SK-N-SH (cell line): Measurements from ENCODE around the gene TIMM22. TPM values are rescaled to one million over a fixed set of nuclear protein-coding genes. Genes with fewer than 3 reads are reported as not detected.

Experiments
- CTCF ChIA-PET: fragments of 300-600, 350-600 bp; formaldehyde crosslinking; extraction: SDS; loops from one replicate; lab custom pipeline; 2021; lab: Yijun Ruan, JAX
- POLR2A ChIA-PET: fragments of 350-600 bp; sonication (Branson Sonifier 250); formaldehyde crosslinking; extraction: SDS; loops from one replicate; lab custom pipeline; 2020; ENCODE audit warnings: antibody characterized with exemption, inconsistent platforms; lab: Yijun Ruan, JAX
- DNase-seq: peaks from one replicate; pipeline ENCODE4 v3.0.0; 2012
- H2AFZ ChIP-seq: fragments of 200-600 bp; sonication (generic); 2 replicates; pipeline ENCODE4 v1.8.1; 2016; ENCODE audit warnings: antibody characterized with exemption, mild to moderate bottlenecking, low read depth
- H3F3A ChIP-seq: fragments of 200-600 bp; sonication (generic); replicated peaks from 2 replicates; pipeline ENCODE3; 2016; ENCODE audit warnings: antibody characterized with exemption, mild to moderate bottlenecking; ENCODE audit not compliant: insufficient read depth
- H3K27ac ChIP-seq, 2 experiments: fragments of 200-500 bp in 1 of 2; fragments of 200-600 bp in 1 of 2; sonication (Bioruptor generic) in 1 of 2; sonication (generic), shearing (Covaris generic) in 1 of 2; 2 replicates each; pipeline versions ENCODE4 v1.5.1 to v1.6.1; 2014 to 2016; ENCODE audit warnings: low read depth in 2 of 2, inconsistent platforms in 1 of 2, low read length in 1 of 2, mild to moderate bottlenecking in 1 of 2, mixed read lengths in 1 of 2
- H3K27me3 ChIP-seq: fragments of 200-600 bp; sonication (generic), shearing (Covaris generic); 2 replicates; pipeline ENCODE4 v1.6.1; 2016; ENCODE audit warnings: mixed run types; ENCODE audit not compliant: insufficient read depth
- H3K36me3 ChIP-seq, 2 experiments: fragments of 200-500 bp in 1 of 2; fragments of 200-600 bp in 1 of 2; sonication (Bioruptor generic) in 1 of 2; sonication (generic) in 1 of 2; replicated peaks in 1 of 2; 2 replicates each; pipeline versions ENCODE3 to v1.5.1; 2014 to 2016; ENCODE audit warnings: low read length in 1 of 2, mild to moderate bottlenecking in 1 of 2; ENCODE audit not compliant: insufficient read depth in 2 of 2, control insufficient read depth in 1 of 2
- H3K4me1 ChIP-seq, 2 experiments: fragments of 200-500 bp in 1 of 2; fragments of 200-600 bp in 1 of 2; sonication (Bioruptor generic) in 1 of 2; sonication (generic), shearing (Covaris generic) in 1 of 2; 2 replicates each; pipeline versions ENCODE4 v1.5.1 to v1.6.1; 2014 to 2016; ENCODE audit warnings: low read depth in 1 of 2, low read length in 1 of 2, mixed run types in 1 of 2; ENCODE audit not compliant: insufficient read depth in 2 of 2, control insufficient read depth in 1 of 2
- H3K4me2 ChIP-seq: fragments of 200-600 bp; sonication (generic), shearing (Covaris generic); 2 replicates; pipeline ENCODE4 v1.6.1; 2017; ENCODE audit warnings: mixed run types
- H3K4me3 ChIP-seq, 2 experiments: fragments of 200-500 bp in 1 of 2; fragments of 200-600 bp in 1 of 2; sonication (Bioruptor generic) in 1 of 2; sonication (generic), shearing (Covaris generic) in 1 of 2; 2 replicates each; pipeline versions ENCODE4 v1.5.1 to v1.8.1; 2014 to 2016; ENCODE audit warnings: low read depth in 2 of 2, inconsistent platforms in 1 of 2, low read length in 1 of 2, mild to moderate bottlenecking in 1 of 2, mixed read lengths in 1 of 2, moderate library complexity in 1 of 2
- H3K79me2 ChIP-seq: fragments of 200-600 bp; sonication (generic); 2 replicates; pipeline ENCODE4 v1.8.1; 2017; ENCODE audit warnings: mild to moderate bottlenecking; ENCODE audit not compliant: insufficient read depth
- H3K9ac ChIP-seq: fragments of 200-600 bp; sonication (generic); 2 replicates; pipeline ENCODE4 v1.6.1; 2017; ENCODE audit warnings: mixed run types
- H3K9me2 ChIP-seq: fragments of 200-600 bp; sonication (generic); 2 replicates; pipeline ENCODE4 v1.6.1; 2017; ENCODE audit warnings: mixed run types
- H3K9me3 ChIP-seq: fragments of 200-600 bp; sonication (generic); 2 replicates; pipeline ENCODE4 v1.6.1; 2017; ENCODE audit warnings: mixed run types, mild to moderate bottlenecking, moderate library complexity
- H4K20me1 ChIP-seq: fragments of 200-600 bp; sonication (generic); 2 replicates; pipeline ENCODE4 v1.6.1; 2017; ENCODE audit warnings: mild to moderate bottlenecking, mixed run types; ENCODE audit not compliant: insufficient read depth
- ELF1 ChIP-seq: IDR thresholded peaks from 2 replicates; pipeline ENCODE4 v1.4.0; 2012
- FOXJ3 ChIP-seq: sonication (generic); formaldehyde crosslinking; IDR thresholded peaks from 2 replicates; pipeline ENCODE4 v1.5.1; 2020; ENCODE audit warnings: mild to moderate bottlenecking, missing genetic modification reagents
- FOXM1 ChIP-seq: IDR thresholded peaks from 2 replicates; pipeline ENCODE4 v1.4.0; 2012; ENCODE audit warnings: low read depth, mild to moderate bottlenecking
- MEF2A ChIP-seq: IDR thresholded peaks from 2 replicates; pipeline ENCODE4 v1.4.0; 2012; ENCODE audit warnings: low read depth, borderline replicate concordance
- NFIC ChIP-seq: IDR thresholded peaks from 2 replicates; pipeline ENCODE4 v1.4.0; 2012; ENCODE audit warnings: borderline replicate concordance
- NRF1 ChIP-seq: IDR thresholded peaks from 2 replicates; pipeline ENCODE4 v1.6.1; 2012; ENCODE audit warnings: low read depth, mild to moderate bottlenecking, low read length
- POLR2AphosphoS5 ChIP-seq: IDR thresholded peaks from 2 replicates; pipeline ENCODE4 v1.6.1; 2012; ENCODE audit warnings: low read depth, low read length
- RFX5 ChIP-seq: IDR thresholded peaks from 2 replicates; pipeline ENCODE4 v1.6.1; 2012; ENCODE audit warnings: mild to moderate bottlenecking, improper control_type of control experiment, low read length
- SIN3A ChIP-seq: IDR thresholded peaks from 2 replicates; pipeline ENCODE4 v1.6.1; 2012; ENCODE audit warnings: low read depth, mild to moderate bottlenecking, low read length, moderate library complexity, borderline replicate concordance
- TCF12 ChIP-seq: IDR thresholded peaks from 2 replicates; pipeline ENCODE4 v1.4.0; 2012
- WGBS: methylation state at CpG from one replicate; pipeline ENCODE4 v1.1.6; 2017; ENCODE audit warnings: low lambda C conversion rate; 5-methylcytosine and 5-hydroxymethylcytosine counted together
- polyA plus RNA-seq, 3 experiments: library from polyadenylated mRNA; depleted of rRNA; stranded (reverse); fragments of >200 nt; gene quantifications; 2 replicates each; pipeline ENCODE4 v1.2.3, GENCODE V29; 2012
- TF ChIP-seq, protein P1 (sequence below): IDR thresholded peaks from 2 replicates; pipeline ENCODE4 v1.4.0; 2012; ENCODE audit warnings: low read depth, borderline replicate concordance
- TF ChIP-seq, protein P2 (sequence below): IDR thresholded peaks from 2 replicates; pipeline ENCODE4 v1.4.0; 2012; ENCODE audit warnings: low read depth, borderline replicate concordance
- TF ChIP-seq, protein P3 (sequence below): fragments of 150-350 bp; IDR thresholded peaks from 2 replicates; pipeline ENCODE4 v1.6.1; 2016; ENCODE audit warnings: mild to moderate bottlenecking, low read depth, low read length

The TIMM22 gene
- polyA plus RNA-seq, 1 of the 3 experiments (the other 2 are of a cell fraction) = 9.9 TPM

DNA sequence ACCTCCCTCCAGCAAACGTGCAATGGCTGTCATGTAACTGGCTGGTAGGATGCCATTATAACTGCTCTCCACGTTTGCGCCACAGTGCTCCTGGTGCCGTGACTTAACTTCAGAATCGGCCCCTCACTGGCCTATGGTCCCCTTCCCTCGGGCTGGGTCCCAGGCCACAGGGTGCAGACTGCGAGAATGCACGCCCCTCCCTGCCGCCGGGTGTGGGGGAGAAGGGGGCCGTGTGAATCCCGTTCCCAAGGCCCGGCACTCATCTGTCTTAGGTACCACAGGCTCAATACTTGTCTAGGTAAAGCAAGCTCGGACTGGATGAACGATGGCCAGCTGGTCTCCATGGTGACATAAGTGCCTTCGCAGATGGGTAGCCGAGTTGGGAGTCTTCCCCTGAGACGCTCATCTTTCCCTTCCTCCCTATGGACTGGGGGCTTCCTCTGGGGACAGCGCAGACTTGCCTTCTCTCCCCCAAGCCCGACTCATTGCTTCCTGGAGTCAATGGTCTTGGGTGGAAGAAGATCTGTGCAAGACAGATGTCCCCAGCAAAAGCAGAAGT lies 37.8 kb downstream of the TIMM22 start:
- Histone ChIP-seq H3K9me3 (no peaks in the 10 kb centered on the region), H3K4me1 (peaks cover 0 to 22% of the 10 kb centered on the region in 2 experiments; a peak in 1 of 4 replicates), H3K27me3 (no peaks in the 10 kb centered on the region), H3F3A (peaks cover 6% of the 10 kb centered on the region), H3K9ac (no peak overlapping the region), H3K79me2 (no peaks in the 10 kb centered on the region), H3K4me2 (no peak overlapping the region)
- DNase-seq = no peak
- POLR2A ChIA-PET = no interaction called here
- TF ChIP-seq, protein P1, sequence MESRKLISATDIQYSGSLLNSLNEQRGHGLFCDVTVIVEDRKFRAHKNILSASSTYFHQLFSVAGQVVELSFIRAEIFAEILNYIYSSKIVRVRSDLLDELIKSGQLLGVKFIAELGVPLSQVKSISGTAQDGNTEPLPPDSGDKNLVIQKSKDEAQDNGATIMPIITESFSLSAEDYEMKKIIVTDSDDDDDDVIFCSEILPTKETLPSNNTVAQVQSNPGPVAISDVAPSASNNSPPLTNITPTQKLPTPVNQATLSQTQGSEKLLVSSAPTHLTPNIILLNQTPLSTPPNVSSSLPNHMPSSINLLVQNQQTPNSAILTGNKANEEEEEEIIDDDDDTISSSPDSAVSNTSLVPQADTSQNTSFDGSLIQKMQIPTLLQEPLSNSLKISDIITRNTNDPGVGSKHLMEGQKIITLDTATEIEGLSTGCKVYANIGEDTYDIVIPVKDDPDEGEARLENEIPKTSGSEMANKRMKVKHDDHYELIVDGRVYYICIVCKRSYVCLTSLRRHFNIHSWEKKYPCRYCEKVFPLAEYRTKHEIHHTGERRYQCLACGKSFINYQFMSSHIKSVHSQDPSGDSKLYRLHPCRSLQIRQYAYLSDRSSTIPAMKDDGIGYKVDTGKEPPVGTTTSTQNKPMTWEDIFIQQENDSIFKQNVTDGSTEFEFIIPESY = no peak
- TF ChIP-seq FOXJ3 (no peak), TCF12 (no peak), NFIC (no peak)
- TF ChIP-seq, all 33 proteins: peak for 0
- Histone ChIP-seq H3K27ac (no peak overlapping the region), H3K4me3 (no peak overlapping the region), H4K20me1 (peaks cover 55% of the 10 kb centered on the region), H3K36me3 (peaks cover 0 to 11% of the 10 kb centered on the region in 2 experiments), H3K9me2 (no peaks in the 10 kb centered on the region), H2AFZ (no peak overlapping the region)
- 97% methylated on average over 6 of the region's 20 CpGs for WGBS
- CTCF ChIA-PET = interaction anchor here (3.2 kb wide), 1 partner anchor 21 kb away, joined by 13 read pairs; no protein-coding TSS in a partner anchor

DNA sequence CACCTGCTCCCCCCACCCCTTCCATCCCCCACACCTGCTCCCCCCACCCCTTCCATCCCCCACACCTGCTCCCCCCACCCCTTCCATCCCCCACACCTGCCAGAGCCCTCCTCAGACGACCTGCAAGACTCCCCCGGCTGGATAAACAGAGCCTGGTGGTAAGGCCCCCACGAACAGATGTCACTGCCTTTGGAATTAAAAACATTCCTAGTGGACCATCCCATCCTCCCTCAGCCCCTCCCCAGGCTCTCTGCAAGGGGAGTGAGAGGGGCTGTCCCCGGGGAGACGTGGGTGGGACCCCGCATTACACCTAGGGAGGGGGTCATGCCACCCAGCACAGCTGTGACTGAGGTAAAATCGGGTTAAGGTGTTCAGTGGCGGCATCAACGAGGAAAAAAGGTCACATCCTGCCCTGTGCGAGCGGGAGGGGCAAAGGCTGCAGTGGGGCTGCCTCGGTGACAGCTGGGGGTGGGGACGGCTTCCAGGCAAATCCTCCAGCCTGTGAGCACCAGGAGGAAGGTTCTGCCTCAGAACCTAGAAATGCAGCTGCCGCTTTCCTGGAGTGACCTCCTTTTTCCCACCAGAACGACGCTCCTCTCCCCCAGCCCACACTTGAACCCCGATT lies 38.7 kb downstream of the TIMM22 start:
- Histone ChIP-seq H4K20me1 (peaks cover 54% of the 10 kb centered on the region), H2AFZ (no peak overlapping the region), H3K27me3 (no peaks in the 10 kb centered on the region), H3F3A (peaks cover 3% of the 10 kb centered on the region), H3K4me2 (no peak overlapping the region), H3K4me3 (no peak overlapping the region), H3K36me3 (peaks cover 0 to 13% of the 10 kb centered on the region in 2 experiments), H3K9me3 (no peaks in the 10 kb centered on the region), H3K9ac (no peak overlapping the region), H3K79me2 (no peaks in the 10 kb centered on the region), H3K9me2 (no peaks in the 10 kb centered on the region), H3K27ac (no peak overlapping the region; a peak in 1 of 4 replicates), H3K4me1 (peaks cover 0 to 19% of the 10 kb centered on the region in 2 experiments; a peak in 1 of 4 replicates)
- peak; percentile 52 for DNase-seq
- ChIA-PET POLR2A (no interaction called here), CTCF (interaction anchor here (1.2 to 3.2 kb wide), 2 partner anchors 20 to 55 kb away, joined by 3 to 13 read pairs; no protein-coding TSS in a partner anchor)
- 50% methylated on average over 13 of the region's 17 CpGs for WGBS
- TF ChIP-seq MEF2A (no peak), NRF1 (no peak), NFIC (no peak)

DNA sequence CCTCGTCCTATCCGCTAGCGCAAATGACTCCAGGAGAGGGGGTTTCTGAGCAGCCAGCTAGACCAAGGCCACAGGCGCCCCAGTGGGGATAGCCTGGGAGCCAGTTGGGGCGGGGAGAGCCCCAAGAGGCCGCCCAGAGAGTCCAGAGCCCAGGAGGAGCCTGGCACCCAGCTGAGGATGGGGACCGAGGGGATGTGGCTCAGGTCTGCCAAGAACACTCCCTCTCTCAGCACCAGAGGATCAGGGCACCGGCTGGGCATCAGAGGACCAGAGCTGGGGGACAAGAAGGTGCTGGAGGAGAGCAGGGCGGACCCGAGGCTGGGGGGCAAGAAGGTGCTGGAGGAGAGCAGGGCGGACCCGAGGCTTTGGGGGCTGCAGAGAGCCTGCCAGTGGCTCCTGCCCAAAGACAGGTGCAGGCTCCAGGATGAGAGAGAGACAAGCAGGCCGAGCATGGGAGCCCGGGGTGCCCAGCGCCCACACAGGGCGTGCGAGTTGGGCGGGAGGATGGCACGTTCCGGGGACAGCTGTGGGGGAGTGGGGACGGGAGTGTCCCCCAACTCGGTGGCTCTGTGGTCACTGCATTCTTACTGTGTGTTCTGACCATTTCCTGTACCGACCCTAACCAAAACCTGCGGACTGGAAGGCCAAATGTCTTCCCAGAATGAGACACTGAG lies 39.4 kb downstream of the TIMM22 start:
- Histone ChIP-seq H3K4me2 (no peak overlapping the region), H3K4me3 (no peak overlapping the region), H3K4me1 (peaks cover 0 to 13% of the 10 kb centered on the region in 2 experiments; a peak in 1 of 4 replicates), H3K27me3 (no peaks in the 10 kb centered on the region), H4K20me1 (peaks cover 49% of the 10 kb centered on the region), H3K79me2 (no peaks in the 10 kb centered on the region), H3K27ac (no peak overlapping the region; a peak in 1 of 4 replicates), H3K36me3 (peaks cover 0 to 13% of the 10 kb centered on the region in 2 experiments), H2AFZ (no peak overlapping the region), H3K9me2 (no peaks in the 10 kb centered on the region), H3F3A (no peaks in the 10 kb centered on the region), H3K9me3 (no peaks in the 10 kb centered on the region), H3K9ac (no peak overlapping the region)
- ChIA-PET POLR2A (no interaction called here), CTCF (interaction anchor here (1.2 to 3.2 kb wide), 3 partner anchors 20 to 55 kb away, joined by 3 to 13 read pairs (median 5); no protein-coding TSS in a partner anchor)
- WGBS = 91% methylated on average over 24 of the region's 24 CpGs
- no peak for DNase-seq
- TF ChIP-seq SIN3A (no peak), FOXM1 (no peak), RFX5 (no peak), POLR2AphosphoS5 (no peak), ELF1 (no peak), NRF1 (no peak)
- TF ChIP-seq, protein P2, sequence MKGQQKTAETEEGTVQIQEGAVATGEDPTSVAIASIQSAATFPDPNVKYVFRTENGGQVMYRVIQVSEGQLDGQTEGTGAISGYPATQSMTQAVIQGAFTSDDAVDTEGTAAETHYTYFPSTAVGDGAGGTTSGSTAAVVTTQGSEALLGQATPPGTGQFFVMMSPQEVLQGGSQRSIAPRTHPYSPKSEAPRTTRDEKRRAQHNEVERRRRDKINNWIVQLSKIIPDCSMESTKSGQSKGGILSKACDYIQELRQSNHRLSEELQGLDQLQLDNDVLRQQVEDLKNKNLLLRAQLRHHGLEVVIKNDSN = no peak
- TF ChIP-seq, protein P3, sequence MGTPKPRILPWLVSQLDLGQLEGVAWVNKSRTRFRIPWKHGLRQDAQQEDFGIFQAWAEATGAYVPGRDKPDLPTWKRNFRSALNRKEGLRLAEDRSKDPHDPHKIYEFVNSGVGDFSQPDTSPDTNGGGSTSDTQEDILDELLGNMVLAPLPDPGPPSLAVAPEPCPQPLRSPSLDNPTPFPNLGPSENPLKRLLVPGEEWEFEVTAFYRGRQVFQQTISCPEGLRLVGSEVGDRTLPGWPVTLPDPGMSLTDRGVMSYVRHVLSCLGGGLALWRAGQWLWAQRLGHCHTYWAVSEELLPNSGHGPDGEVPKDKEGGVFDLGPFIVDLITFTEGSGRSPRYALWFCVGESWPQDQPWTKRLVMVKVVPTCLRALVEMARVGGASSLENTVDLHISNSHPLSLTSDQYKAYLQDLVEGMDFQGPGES = no peak
- TF ChIP-seq, protein P1 = no peak
